Caco-2 (cell line): ENCODE data around the gene TARS3. TPM values are rescaled to one million over a fixed set of nuclear protein-coding genes. Genes with fewer than 3 reads are reported as not detected.

ENCODE experiments used
- BruUV-seq: library from RNA; stranded (reverse); fragments of 400-500 nt; replicated peaks from 2 replicates; lab custom pipeline; 2021; lab: Mats Ljungman, UMichigan
- CTCF ChIA-PET: fragments of 300-600 bp; sonication (Branson Sonifier 250); formaldehyde crosslinking; loops from one replicate; lab custom pipeline; 2022; ENCODE audit warnings: antibody characterized with exemption; lab: Charles Lee
- POLR2A ChIA-PET: fragments of 300-600 bp; sonication (Branson Sonifier 250); formaldehyde crosslinking; loops from one replicate; lab custom pipeline; 2022; ENCODE audit warnings: antibody characterized with exemption; lab: Charles Lee
- DNase-seq, 2 experiments: peaks; one replicate each; pipeline versions ENCODE4 v3.0.0 to v3.0.0-alpha.2; 2020 to 2022
- H3K27me3 ChIP-seq: replicated peaks from 2 replicates; pipeline ENCODE4 v1.6.0; 2011; ENCODE audit warnings: low read length; ENCODE audit not compliant: control insufficient read depth, insufficient read depth
- H3K36me3 ChIP-seq: 2 replicates; pipeline ENCODE4 v1.5.1; 2011; ENCODE audit warnings: low read length; ENCODE audit not compliant: control insufficient read depth, insufficient read depth
- H3K4me1 ChIP-seq: fragments of 250-450 bp; sonication (Bioruptor Pico); 2 replicates; pipeline ENCODE4 v1.5.1; 2020; ENCODE audit warnings: mild to moderate bottlenecking
- H3K4me3 ChIP-seq: 2 replicates; pipeline ENCODE4 v1.5.1; 2011; ENCODE audit warnings: low read depth, mild to moderate bottlenecking, control low read depth, low read length
- H3K9me3 ChIP-seq: fragments of 250-450 bp; sonication (Bioruptor Pico); 2 replicates; pipeline ENCODE4 v1.5.1; 2020; ENCODE audit warnings: mild to moderate bottlenecking, moderate library complexity
- H3K27ac Mint-ChIP-seq: one replicate; pipeline ENCODE4 v1.8.0; 2022; ENCODE audit warnings: mixed read lengths; ENCODE audit not compliant: unreplicated experiment
- H3K27me3 Mint-ChIP-seq: one replicate; pipeline ENCODE4 v1.8.0; 2022; ENCODE audit warnings: mixed read lengths; ENCODE audit not compliant: insufficient read depth, unreplicated experiment
- H3K36me3 Mint-ChIP-seq: one replicate; pipeline ENCODE4 v1.8.0; 2022; ENCODE audit warnings: mild to moderate bottlenecking, mixed read lengths; ENCODE audit not compliant: insufficient read depth, unreplicated experiment
- H3K4me1 Mint-ChIP-seq: one replicate; pipeline ENCODE4 v1.8.0; 2022; ENCODE audit warnings: low read depth, mixed read lengths; ENCODE audit not compliant: unreplicated experiment
- H3K4me3 Mint-ChIP-seq: one replicate; pipeline ENCODE4 v1.8.0; 2022; ENCODE audit warnings: mild to moderate bottlenecking, moderate library complexity, mixed read lengths; ENCODE audit not compliant: unreplicated experiment
- H3K9me3 Mint-ChIP-seq: one replicate; pipeline ENCODE4 v1.8.0; 2022; ENCODE audit warnings: mixed read lengths; ENCODE audit not compliant: unreplicated experiment
- intact Hi-C: fragments of 100-400 bp; cut with micrococcal nuclease; formaldehyde crosslinking; loops from one replicate; pipeline ENCODE4 v1.10.0; 2022; ENCODE audit not compliant: unreplicated experiment
- total RNA-seq: library from RNA; stranded (reverse); gene quantifications from 2 replicates; pipeline ENCODE4 v1.2.3, GENCODE V29; 2022
- TF ChIP-seq, protein P1 (sequence below), 2 experiments: fragments of 200-600 bp in 1 of 2; IDR thresholded peaks; 1 replicate in 1 of 2; 2 replicates in 1 of 2; pipeline versions ENCODE4 v1.5.1 to v1.8.0; 2011 to 2022; ENCODE audit warnings: antibody characterized with exemption in 1 of 2, control low read depth in 1 of 2, inconsistent platforms in 1 of 2, low read depth in 1 of 2, low read length in 1 of 2, mild to moderate bottlenecking in 1 of 2, moderate library complexity in 1 of 2; ENCODE audit not compliant: insufficient read depth in 1 of 2, severe bottlenecking in 1 of 2, unreplicated experiment in 1 of 2

Gene TARS3
- total RNA-seq, 1 experiment from 2014 or later: 9.8 TPM

DNA sequence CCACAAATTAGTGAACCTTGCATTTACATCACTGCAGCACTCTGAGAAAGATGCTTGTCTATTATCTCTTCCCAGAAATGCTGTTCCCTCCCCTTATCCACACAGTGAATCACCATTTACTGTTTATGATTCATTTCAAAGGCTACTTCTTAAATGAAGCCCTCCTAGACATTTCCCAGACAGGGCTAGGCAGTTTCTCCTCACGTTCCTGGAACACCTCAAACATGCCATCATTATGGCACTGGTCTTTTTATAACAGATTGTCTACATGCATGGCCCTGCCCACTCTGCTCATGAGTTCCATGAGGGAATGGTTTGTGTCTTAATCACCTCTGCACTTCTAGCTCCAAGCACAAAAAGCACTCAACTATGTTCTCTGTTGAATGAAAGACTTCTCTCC lies 39.9 kb downstream of the TARS3 start:
- H3K4me1 Mint-ChIP-seq: peaks cover 5% of the 10 kb centered on the region
- ChIA-PET CTCF (no interaction called here), POLR2A (interaction anchor here (0.6 kb wide), 1 partner anchor 40 kb away, joined by 3 read pairs; the partner anchor contains the start of gene TARS3)
- no peak overlapping the region for H3K4me3 ChIP-seq
- H3K36me3 ChIP-seq: no peaks in the 10 kb centered on the region; the same call in 1 of the 2 replicates
- no peaks in the 10 kb centered on the region for H3K9me3 Mint-ChIP-seq
- 0 out of 2 replicates have a peak, but pooled peaks cover 9% of the 10 kb centered on the region for H3K4me1 ChIP-seq
- TF ChIP-seq, protein P1, sequence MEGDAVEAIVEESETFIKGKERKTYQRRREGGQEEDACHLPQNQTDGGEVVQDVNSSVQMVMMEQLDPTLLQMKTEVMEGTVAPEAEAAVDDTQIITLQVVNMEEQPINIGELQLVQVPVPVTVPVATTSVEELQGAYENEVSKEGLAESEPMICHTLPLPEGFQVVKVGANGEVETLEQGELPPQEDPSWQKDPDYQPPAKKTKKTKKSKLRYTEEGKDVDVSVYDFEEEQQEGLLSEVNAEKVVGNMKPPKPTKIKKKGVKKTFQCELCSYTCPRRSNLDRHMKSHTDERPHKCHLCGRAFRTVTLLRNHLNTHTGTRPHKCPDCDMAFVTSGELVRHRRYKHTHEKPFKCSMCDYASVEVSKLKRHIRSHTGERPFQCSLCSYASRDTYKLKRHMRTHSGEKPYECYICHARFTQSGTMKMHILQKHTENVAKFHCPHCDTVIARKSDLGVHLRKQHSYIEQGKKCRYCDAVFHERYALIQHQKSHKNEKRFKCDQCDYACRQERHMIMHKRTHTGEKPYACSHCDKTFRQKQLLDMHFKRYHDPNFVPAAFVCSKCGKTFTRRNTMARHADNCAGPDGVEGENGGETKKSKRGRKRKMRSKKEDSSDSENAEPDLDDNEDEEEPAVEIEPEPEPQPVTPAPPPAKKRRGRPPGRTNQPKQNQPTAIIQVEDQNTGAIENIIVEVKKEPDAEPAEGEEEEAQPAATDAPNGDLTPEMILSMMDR (IDR thresholded peaks at IDR 0.05; ENCODE audit: insufficient read depth in 1 of 2, low read depth in 1 of 2, low read length in 1 of 2, severe bottlenecking in 1 of 2, unreplicated experiment in 1 of 2): no peak
- H3K27me3 ChIP-seq: no peaks in the 10 kb centered on the region
- no peak overlapping the region for H3K27ac Mint-ChIP-seq
- no TSS peak for BruUV-seq
- no peak overlapping the region for H3K4me3 Mint-ChIP-seq
- no peak for DNase-seq
- H3K9me3 ChIP-seq: no peaks in the 10 kb centered on the region
- intact Hi-C loops: no loop called here
- no peaks in the 10 kb centered on the region for H3K27me3 Mint-ChIP-seq
- H3K36me3 Mint-ChIP-seq: peaks cover 7% of the 10 kb centered on the region

DNA sequence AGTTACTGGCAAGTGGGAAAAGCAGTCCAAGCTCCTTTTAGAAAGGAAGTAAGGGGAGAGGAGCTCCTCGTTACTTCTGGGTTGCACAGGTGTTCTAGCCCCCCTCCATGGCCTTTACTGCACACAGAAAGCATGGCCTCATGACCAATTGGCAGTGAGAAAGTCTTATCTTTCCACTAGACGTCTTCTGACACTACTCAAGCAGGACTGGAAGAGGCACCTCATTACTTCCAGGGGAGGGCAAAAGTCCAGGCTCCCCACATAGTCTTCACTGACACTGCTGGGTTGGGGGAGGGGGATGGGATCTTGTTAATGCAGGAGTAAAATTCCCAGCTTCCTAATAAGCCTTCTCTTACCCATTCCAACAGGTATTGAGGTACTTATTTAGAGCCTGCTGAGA lies 44.5 kb downstream of the TARS3 start:
- no TSS peak for BruUV-seq
- POLR2A ChIA-PET: no interaction called here
- Histone ChIP-seq H3K4me1 (0 out of 2 replicates have a peak, but pooled peaks cover 9% of the 10 kb centered on the region), H3K27me3 (no peaks in the 10 kb centered on the region), H3K36me3 (no peaks in the 10 kb centered on the region; the same call in 1 of the 2 replicates), H3K4me3 (no peak overlapping the region), H3K9me3 (no peaks in the 10 kb centered on the region)
- H3K36me3 Mint-ChIP-seq: peaks cover 7% of the 10 kb centered on the region
- no peak overlapping the region for H3K27ac Mint-ChIP-seq
- DNase-seq: peak; percentile 36 to 68
- H3K9me3 Mint-ChIP-seq: no peaks in the 10 kb centered on the region
- H3K4me1 Mint-ChIP-seq: peaks cover 5% of the 10 kb centered on the region
- CTCF ChIA-PET: interaction anchor here (0.6 kb wide), 1 partner anchor 12 kb away, joined by 5 read pairs; no protein-coding TSS in a partner anchor
- TF ChIP-seq, protein P1 (IDR thresholded peaks at IDR 0.05; ENCODE audit: insufficient read depth in 1 of 2, low read depth in 1 of 2, low read length in 1 of 2, severe bottlenecking in 1 of 2, unreplicated experiment in 1 of 2): no peak
- no peak overlapping the region for H3K4me3 Mint-ChIP-seq
- intact Hi-C loops: no loop called here
- no peaks in the 10 kb centered on the region for H3K27me3 Mint-ChIP-seq

DNA sequence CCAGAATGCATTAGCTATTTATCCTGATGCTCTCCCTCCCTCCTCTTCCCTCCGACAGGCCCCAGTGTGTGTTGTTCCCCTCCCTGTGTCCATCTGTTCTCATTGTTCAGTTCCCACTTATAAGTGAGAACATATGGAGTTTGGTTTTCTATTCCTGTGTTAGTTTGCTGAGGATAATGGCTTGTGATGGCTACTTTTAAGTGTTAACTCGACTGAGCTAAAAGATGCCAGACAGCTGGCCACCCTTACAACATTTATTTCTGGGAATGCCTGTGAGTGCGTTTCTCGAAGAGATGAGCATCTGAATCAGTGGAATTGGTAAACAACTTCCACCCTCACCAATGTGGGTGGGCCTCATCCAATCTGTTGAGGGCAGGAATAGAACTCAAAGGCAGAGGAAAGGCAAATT lies 47.3 kb downstream of the TARS3 start:
- Histone ChIP-seq H3K9me3 (no peaks in the 10 kb centered on the region), H3K36me3 (no peaks in the 10 kb centered on the region), H3K4me1 (0 out of 2 replicates have a peak, but pooled peaks cover 9% of the 10 kb centered on the region), H3K4me3 (no peak overlapping the region), H3K27me3 (no peaks in the 10 kb centered on the region)
- H3K4me1 Mint-ChIP-seq: peaks cover 5% of the 10 kb centered on the region
- intact Hi-C loops: no loop called here
- no peak overlapping the region for H3K4me3 Mint-ChIP-seq
- TF ChIP-seq, protein P1 (IDR thresholded peaks at IDR 0.05; ENCODE audit: insufficient read depth in 1 of 2, low read depth in 1 of 2, low read length in 1 of 2, severe bottlenecking in 1 of 2, unreplicated experiment in 1 of 2): no peak
- no peaks in the 10 kb centered on the region for H3K9me3 Mint-ChIP-seq
- H3K36me3 Mint-ChIP-seq: no peaks in the 10 kb centered on the region
- H3K27me3 Mint-ChIP-seq: no peaks in the 10 kb centered on the region
- ChIA-PET POLR2A (interaction anchor here (0.6 kb wide), 1 partner anchor 42 kb away, joined by 3 read pairs; no protein-coding TSS in a partner anchor), CTCF (no interaction called here)
- no peak overlapping the region for H3K27ac Mint-ChIP-seq
- DNase-seq: no peak
- BruUV-seq: no TSS peak
